Calu3 (cell line): ENCODE results near the gene JAZF1. TPM values are rescaled to one million over a fixed set of nuclear protein-coding genes. Genes with fewer than 3 reads are reported as not detected.

Experiments used
- BruUV-seq: library from RNA; stranded (reverse); fragments of 400-500 nt; replicated peaks from 2 replicates; lab custom pipeline; 2021; lab: Mats Ljungman, UMichigan
- CTCF ChIA-PET: fragments of 300-600 bp; sonication (Branson Sonifier 250); formaldehyde crosslinking; loops from one replicate; lab custom pipeline; 2022; ENCODE audit warnings: antibody characterized with exemption; lab: Charles Lee
- DNase-seq: peaks from one replicate; pipeline ENCODE4 v3.0.0; 2022
- H3K27ac Mint-ChIP-seq: one replicate; pipeline ENCODE4 v1.8.0; 2022; ENCODE audit warnings: mixed read lengths; ENCODE audit not compliant: unreplicated experiment
- H3K27me3 Mint-ChIP-seq: one replicate; pipeline ENCODE4 v1.8.0; 2022; ENCODE audit warnings: mixed read lengths; ENCODE audit not compliant: unreplicated experiment
- H3K36me3 Mint-ChIP-seq: one replicate; pipeline ENCODE4 v1.8.0; 2022; ENCODE audit warnings: mild to moderate bottlenecking, moderate library complexity, mixed read lengths; ENCODE audit not compliant: insufficient read depth, unreplicated experiment
- H3K4me1 Mint-ChIP-seq: one replicate; pipeline ENCODE4 v1.8.0; 2022; ENCODE audit warnings: mild to moderate bottlenecking, low read depth, mixed read lengths; ENCODE audit not compliant: unreplicated experiment
- H3K4me3 Mint-ChIP-seq: one replicate; pipeline ENCODE4 v1.8.0; 2022; ENCODE audit warnings: mild to moderate bottlenecking, low read depth, moderate library complexity, mixed read lengths; ENCODE audit not compliant: unreplicated experiment
- H3K9me3 Mint-ChIP-seq: one replicate; pipeline ENCODE4 v1.8.0; 2022; ENCODE audit warnings: low read depth, mixed read lengths; ENCODE audit not compliant: unreplicated experiment
- CTCF ChIP-seq: fragments of 200-600 bp; IDR thresholded peaks from one replicate; pipeline ENCODE4 v1.8.0; 2022; ENCODE audit warnings: antibody characterized with exemption; ENCODE audit not compliant: unreplicated experiment
- intact Hi-C: fragments of 100-400 bp; cut with micrococcal nuclease; formaldehyde crosslinking; loops from one replicate; pipeline ENCODE4 v1.10.0; 2022; ENCODE audit not compliant: unreplicated experiment
- total RNA-seq: library from RNA; stranded (reverse); gene quantifications from 2 replicates; pipeline ENCODE4 v1.2.3, GENCODE V29; 2022

The JAZF1 gene
- total RNA-seq, 1 experiment from 2014 or later, result 10.7 TPM

DNA sequence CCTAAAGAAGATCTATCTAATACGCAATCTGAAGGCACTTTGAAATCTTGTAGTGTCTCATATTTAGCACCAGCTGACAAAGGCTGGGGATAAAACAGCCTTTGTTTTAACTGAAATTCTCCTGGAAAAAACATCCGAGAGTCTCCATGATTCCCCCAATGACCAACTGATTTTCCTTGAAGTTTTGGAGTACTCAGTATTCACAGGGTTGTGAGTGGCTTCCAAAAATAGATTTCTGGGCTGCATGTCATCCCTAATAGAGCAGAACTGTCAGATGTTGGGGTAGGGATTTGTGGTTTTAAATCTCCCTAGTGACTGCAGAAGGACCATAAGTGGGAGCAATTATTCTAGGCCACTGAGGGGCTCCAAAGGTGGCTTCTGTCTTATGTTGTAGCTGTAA, 234.2 kb downstream of the JAZF1 start:
- Mint-ChIP-seq H3K36me3 (no peaks in the 10 kb centered on the region), H3K27me3 (no peaks in the 10 kb centered on the region), H3K9me3 (no peaks in the 10 kb centered on the region), H3K4me3 (no peak overlapping the region), H3K4me1 (no peaks in the 10 kb centered on the region), H3K27ac (no peak overlapping the region)
- BruUV-seq, result no TSS peak
- CTCF ChIA-PET, result no interaction called here
- TF ChIP-seq CTCF, result no peak
- DNase-seq, result no peak
- intact Hi-C loops, result no loop called here

DNA sequence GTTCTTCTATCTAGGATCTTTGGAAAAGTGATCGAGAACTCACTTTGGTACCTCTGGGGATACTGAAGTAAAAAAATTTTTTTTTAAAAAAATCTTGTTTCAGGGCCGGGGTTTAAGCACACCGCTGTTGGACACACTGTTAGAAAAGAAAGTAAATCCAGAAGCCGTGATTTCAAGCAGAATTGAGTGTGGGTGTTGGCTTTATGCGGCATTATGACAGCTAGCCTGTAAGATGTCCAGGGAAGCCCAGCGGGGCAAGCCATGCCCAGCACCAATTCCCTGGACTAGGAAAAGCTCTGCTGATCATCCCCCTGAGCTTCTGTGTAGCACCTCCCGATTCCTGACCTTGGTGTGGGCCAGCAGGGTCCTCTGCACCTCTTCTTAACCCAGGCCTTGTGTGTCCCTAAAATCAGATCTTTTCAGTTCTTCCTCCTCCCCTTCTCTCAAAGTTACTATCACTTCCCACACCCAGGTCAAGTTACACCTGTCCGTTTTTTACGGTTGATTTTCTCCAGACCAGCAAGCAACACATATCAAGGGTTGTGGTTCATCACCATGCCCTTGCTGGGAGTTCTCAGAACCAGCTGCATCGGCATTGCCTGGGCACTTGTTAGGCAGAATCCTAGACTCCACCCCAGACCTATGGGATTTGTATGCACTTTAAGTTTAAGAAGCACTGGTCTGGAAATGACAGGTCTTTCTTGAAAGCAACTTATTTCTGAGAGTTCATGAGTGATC, 235.4 kb downstream of the JAZF1 start:
- no peak for TF ChIP-seq CTCF
- no peak overlapping the region for H3K27ac Mint-ChIP-seq
- H3K36me3 Mint-ChIP-seq, result no peaks in the 10 kb centered on the region
- H3K4me1 Mint-ChIP-seq, result no peaks in the 10 kb centered on the region
- intact Hi-C loops, result no loop called here
- no peak overlapping the region for H3K4me3 Mint-ChIP-seq
- BruUV-seq, result no TSS peak
- DNase-seq, result no peak
- H3K9me3 Mint-ChIP-seq, result no peaks in the 10 kb centered on the region
- no peaks in the 10 kb centered on the region for H3K27me3 Mint-ChIP-seq
- CTCF ChIA-PET, result interaction anchor here (0.5 to 0.6 kb wide), 4 partner anchors 14 to 894 kb away, joined by 3 to 4 read pairs (median 3); no protein-coding TSS in a partner anchor

DNA sequence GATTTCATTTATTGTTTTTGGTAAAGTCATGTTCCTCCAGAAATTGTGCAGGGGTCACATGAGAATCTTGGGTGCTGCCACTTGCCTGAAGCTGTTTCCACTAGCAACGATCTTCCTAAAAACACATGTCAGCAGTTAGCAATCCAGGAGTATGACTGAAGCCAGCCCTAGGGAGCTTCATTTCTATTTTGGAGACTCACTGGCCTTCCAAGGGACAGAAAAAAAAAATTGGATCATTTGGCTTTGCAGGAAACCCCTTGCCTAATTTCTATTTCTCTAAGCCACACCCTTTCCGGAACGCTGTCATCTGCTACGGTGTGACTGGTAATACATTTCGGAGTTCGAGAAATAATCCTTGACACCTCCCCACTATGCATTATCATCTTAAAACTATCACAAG, 236.0 kb downstream of the JAZF1 start:
- Mint-ChIP-seq H3K4me1 (no peaks in the 10 kb centered on the region), H3K36me3 (no peaks in the 10 kb centered on the region), H3K27me3 (no peaks in the 10 kb centered on the region), H3K9me3 (no peaks in the 10 kb centered on the region), H3K4me3 (no peak overlapping the region), H3K27ac (no peak overlapping the region)
- no TSS peak for BruUV-seq
- DNase-seq, result no peak
- CTCF ChIA-PET, result interaction anchor here (0.5 to 1.1 kb wide), 3 partner anchors 15 to 339 kb away, joined by 3 read pairs; no protein-coding TSS in a partner anchor
- intact Hi-C loops, result no loop called here
- no peak for TF ChIP-seq CTCF

- Mint-ChIP-seq H3K27me3 (no peaks in the 10 kb centered on the region), H3K27ac (no peak overlapping the region)
- no TSS peak for BruUV-seq
These were observed 237.4 kb downstream of the JAZF1 start for GRCh38 chr7:27943241-27943640.

More at GRCh38 chr7:27943241-27943640, 237.4 kb downstream of the JAZF1 start:
- intact Hi-C loops, result no loop called here
- Mint-ChIP-seq H3K9me3 (no peaks in the 10 kb centered on the region), H3K4me3 (no peak overlapping the region), H3K4me1 (no peaks in the 10 kb centered on the region), H3K36me3 (no peaks in the 10 kb centered on the region)
- CTCF ChIA-PET, result no interaction called here
- no peak for TF ChIP-seq CTCF
- DNase-seq, result no peak
